ENCODE results near the gene RANBP10.
A peak's percentile ranks its signal among the peaks of the same experiment; 100 is the strongest.
"Not testable (repeated sequence)": the region's sequence is repeated elsewhere in the genome, so short reads cannot be mapped to it uniquely, and the experiment has no call there.

Gene RANBP10

DNA sequence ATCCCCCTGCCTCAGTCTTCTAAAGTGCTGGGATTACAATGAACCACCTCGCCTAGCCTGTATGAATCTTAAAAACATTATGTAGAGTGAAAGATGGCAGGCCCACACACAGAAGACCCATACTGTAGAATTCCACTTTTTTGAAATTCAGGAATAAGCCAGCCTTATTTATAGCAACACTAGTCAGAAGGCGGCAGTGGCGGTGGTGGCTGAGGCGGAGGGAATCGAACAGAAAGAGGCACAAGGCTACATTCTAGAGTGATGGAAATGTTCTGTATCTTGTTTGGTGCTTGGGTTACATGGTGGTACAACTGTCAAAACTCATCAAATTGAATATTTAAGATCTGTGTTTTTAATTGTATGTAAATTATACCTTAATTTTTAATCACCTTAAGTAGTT is 98.6 kb downstream of the RANBP10 start:
- DNase-seq = no peak

DNA sequence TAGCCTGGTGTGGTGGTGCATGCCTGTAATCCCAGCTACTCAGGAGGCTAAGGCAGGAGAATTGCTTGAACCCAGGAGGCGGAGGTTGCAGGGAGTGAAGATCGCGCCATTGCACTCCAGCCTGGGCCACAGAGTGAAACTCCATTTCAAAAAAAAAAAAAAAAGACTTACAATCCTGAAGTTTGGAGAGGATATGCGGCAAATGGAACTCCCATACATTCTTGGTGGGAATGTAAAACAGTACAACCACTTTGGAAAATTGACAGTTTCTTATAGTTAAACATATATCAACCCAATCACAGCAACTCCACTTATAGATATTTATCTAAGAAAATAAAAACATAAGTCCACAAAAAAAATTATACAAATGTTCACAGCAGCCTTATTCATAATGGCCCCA is 99.2 kb downstream of the RANBP10 start:
- no peak for DNase-seq

DNA sequence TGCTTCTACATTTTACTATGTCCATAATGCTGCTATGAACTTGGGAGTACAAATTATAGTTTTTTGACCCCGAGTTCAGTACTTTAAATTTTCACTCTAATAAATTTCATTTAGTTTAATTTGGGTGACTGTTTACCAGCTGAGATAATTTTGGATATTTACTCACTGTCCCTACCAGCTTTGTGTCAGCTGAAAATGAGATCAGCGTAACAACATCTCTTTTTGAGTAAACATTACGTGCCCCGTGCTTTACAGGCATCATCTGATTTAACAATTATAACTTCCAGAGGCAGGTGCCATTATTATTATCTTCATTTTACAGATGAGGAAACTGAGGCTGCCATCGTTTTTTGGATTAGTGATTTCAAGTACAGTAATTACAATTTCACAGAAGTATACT is 102.2 kb downstream of the RANBP10 start:
- DNase-seq = no peak

DNA sequence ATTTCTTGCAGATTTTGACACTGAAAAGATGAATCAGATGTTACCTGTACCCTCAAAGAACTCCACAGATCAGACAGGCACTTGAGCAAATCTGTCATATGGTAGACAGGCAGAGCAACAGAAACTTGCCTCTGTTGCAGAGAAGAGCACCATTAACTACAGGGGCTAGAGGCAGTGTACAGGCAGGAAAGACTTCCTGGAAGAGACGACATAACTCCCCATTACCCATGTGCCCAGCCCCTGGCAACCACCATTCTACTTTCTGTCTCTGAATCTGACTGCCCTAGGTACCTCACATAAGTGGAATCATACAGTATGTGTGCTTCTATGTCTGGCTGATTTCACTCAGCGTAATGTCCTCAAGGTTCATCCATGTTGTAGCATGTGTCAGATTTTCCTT is 102.7 kb downstream of the RANBP10 start:
- no peak for DNase-seq

DNA sequence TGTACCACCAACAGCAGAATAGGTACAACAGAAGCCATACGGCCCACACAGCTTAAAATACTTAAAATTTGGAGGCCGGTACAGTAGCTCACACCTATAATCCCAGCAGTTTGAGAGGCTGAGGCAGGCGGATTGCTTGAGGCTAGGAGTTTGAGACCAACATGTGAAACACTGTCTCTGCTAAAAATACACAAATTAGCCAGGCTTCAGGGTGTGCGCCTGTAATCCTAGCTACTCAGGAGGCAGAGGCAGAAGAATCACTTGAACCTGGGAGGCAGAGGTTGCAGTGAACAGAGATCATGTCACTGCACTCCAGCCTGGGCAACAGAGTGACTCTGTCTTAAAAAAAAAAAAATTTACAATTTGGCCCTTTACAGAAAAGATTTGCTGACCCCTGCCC is 104.2 kb downstream of the RANBP10 start:
- DNase-seq = no peak

DNA sequence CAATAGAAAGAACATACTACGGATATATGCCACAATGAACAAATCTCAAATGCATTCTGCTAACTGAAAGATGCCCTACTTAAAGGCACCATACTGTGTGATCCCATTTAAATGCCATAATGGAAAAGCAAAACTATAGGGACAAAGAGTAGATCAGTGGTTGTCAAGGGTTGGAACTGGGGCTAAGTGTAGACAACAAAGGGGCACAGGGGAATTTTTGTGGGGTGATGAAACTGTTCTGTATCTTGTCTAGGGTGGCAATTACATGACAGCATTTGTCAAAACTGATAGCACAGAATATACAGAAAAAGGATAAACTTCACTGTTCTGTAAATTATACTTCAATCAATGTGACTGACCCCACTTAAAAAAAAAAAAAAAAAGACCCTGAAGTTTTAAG is 104.9 kb downstream of the RANBP10 start:
- no peak for DNase-seq

DNA sequence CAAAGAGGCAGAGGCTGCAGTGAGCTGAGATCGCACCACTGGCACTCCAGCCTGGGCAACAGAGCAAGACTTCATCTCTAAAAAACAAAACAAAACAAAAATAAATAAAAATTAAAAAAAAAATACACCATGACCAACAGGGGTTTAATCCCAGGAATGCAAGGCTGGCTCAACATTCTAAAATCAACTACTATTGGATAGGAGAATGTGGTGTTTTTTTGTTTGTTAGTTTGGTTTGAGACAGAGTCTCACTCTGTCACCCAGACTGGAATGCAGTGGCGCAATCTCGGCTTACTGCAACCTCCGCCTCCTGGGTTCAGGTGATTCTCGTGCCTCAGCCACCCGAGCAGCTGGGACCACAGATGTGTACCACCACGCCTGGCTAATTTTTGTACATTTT is 107.1 kb downstream of the RANBP10 start:
- DNase-seq = no peak

DNA sequence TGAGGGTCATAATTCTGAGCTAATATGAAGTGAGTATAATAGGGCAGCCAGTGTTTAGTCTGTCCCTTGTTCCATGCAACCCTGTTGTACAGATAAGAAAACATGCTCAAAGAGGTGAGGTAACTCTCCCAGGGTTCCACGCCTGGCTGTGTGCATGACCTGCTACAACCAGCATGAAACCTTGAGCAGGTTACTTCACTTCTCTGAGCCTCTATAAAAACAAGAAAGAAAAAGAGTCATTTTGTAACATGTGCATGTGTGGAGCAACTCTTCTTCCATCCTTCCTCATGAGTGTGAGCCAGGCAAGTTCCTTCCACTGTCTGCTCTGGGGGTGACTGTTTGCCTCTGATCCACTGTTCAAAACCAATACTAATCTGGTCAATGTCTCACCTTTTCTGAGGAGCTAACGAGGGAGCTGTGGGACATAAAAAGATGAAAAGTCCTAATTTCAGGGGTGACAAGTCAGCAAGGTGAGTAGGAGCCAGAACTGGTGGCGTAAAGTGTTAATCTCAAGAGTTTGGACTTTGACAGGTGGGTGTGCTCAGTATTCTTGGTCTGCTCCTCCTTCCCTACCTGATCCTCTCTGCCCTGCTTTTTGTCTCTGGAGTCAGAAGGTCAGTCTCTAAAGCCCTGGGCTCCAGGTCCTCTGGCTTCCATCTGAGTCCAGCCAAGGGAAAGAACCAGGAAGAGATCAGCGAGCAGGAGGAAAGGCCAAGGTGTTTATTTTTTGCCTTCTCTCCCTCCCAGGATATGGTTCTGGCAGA is 108.8 kb downstream of the RANBP10 start:
- DNase-seq = no peak

DNA sequence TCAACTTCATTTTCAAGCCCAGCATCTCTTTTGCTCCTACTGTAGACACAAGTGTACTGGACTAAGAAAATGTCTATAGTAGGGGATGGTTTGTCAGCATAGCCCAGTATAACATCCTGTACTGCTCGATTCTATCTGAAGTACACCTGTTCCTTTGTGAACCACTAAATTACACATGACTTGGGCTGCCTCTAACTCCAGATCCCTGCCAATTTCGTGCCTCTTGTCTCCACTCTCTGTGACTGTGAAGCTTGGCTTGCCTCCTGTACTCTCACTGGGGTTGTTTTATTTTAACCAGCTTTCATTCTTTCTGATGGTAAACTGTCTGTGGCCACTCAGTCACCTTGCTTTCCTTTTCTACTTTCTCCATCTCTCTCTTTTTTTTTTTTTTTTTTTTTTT is 111.7 kb downstream of the RANBP10 start:
- DNase-seq = no peak

DNA sequence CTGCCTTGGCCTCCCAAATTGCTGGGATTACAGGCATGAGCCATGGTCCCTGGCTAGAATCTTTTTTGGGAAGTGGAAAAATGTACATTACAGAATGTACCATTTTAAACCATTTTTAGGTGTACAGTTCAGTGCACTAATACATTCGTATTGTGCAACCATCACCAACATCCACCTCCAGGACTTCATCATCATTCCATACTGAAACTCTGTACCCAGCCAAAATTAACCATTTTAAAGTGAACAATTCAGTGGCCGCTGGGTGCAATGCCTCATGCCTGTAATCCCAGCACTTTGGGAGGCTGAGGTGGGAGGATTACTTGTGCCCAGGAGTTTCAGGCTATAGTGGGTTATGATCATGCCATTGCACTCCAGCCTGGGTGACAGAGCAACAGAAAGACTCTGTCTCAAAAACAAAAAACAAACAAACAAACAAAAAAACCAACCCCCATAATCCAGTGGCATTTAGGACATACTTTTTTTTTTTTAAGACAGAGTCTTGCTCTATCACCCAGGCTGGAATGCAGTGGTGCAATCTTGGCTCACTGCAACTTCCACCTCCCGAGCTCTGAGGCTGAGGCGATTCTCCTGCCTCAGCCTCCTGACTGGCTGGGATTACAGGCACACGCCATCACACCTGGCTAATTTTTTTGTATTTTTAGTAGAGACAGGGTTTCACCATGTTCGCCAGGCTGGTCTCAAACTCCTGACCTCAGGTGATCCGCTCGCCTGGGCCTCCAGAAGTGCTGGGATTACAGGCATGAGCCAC is 112.7 kb downstream of the RANBP10 start:
- DNase-seq = not testable (repeated sequence)

DNA sequence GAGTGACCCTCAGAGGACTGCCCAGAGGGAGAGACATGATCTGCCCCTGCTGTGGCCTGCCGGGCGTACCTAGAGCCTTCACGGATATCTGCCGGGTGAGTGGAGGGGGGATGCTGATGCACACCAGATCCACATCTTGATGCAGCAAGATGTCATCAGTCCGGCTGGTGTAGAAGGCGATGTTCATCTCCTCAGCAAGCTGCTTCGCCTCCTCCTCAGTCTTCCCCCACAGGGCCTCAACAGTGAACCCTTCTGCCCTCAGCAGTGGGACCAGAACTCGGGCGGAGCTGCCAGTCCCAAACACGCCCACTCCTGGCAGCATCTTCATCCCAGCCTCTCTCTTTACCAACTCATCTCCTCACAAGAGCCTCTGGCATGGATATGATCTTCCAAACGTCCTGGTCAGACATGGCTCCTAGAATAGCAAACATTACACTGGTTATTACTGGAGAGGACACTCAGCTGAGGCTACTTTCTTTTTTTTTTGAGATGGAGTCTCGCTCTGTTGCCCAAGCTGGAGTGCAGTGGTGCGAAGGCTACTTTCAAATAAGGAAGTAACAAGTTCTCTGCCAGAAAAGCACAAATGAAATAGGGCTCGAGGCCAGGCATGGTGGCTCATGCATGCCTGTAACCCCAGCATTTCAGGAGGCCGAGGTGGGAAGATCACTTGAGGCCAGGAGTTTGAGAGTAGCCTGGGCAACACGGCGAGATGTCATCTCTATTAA is 120.8 kb downstream of the RANBP10 start:
- no peak for DNase-seq

DNA sequence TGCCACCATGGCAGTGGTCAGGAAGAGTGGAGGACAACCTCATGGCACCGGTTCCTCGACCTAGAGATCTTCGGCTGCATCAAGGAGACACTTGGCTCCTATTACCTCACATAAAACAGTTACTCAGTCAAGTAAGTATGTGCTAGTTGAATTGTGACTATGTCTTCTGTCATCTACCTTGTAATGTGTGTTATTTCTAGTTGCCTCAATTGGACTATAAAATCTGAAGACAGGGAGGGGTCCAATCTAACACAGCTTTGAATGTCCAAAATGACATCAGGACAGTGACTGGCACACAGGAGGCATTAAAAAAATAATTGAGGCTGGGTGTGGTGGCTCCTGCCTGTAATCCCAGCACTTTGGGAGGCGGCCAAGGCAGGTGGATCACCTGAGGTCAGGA is 122.6 kb downstream of the RANBP10 start:
- no peak for DNase-seq

DNA sequence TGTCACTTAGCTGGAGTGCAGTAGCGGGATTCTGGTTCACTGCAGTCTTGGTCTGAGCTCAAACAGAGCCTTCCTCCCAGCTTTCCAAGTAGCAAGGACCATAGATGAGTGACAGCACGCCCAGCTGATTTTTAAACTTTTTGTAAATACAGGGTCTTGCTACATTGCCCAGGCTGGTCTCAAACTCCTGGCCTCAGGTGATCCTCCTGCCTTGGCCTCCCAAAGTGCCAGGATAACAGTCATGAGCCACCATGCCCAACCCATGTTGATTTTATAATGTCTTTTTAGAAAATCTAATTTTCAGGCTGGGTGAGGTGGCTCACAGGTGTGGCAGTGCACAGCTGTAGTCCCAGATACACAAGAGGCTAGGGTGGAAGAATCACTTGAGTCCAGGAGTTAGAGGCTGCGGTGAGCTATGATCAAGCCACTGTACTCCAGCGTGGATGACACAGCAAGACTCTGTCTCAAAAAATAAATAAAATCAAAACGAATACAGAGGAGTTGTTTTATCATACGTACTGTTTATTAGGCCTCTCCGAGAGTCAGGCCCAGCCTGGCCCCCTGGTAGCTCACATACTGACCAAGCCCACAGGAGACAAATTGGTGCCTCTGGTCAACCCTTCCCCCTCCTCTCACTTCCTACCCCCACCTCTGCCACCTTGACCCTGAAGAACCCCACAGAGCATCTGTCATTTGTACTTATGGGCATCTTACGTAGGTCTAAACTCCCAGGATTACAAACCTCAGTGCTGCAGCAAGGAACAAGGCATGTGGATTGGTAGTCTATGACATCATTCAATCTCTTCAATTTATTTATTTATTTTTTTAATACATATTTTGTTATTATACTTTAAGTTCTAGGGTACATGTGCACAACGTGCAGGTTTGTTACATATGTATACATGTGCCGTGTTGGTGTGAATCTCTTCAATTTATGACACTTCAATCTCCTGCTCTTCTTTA is 126.1 kb downstream of the RANBP10 start:
- no peak for DNase-seq

DNA sequence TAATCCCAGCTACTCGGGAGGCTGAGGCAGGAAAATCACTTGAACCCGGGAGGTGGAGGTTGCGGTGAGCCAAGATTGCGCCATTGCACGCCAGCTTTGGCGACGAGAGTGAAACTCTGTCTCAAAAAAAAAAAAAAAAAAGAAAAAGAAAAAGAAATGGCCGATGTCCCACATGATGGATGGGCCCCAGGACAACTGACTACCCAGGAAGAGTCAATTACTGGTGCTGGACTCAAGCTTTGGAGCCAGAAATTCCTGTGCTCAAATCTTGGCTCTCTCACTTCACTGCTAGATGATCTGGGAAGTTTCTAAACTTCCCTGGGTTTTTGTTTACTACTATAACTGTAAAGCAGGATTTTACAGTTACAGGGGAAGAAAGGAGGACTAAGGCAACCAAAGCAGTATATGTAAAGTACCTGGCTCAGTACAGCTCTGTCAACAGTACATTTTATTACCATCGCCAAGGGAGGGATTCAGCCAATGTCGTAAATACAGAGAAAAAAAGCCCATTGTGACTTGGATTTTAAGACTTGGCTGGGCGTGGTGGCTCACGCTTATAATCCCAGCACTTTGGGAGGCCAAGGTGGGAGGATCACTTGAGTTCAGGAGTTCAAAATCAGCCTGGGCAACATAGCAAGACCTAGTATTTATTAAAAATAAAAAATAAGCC is 127.9 kb downstream of the RANBP10 start:
- DNase-seq = no peak

DNA sequence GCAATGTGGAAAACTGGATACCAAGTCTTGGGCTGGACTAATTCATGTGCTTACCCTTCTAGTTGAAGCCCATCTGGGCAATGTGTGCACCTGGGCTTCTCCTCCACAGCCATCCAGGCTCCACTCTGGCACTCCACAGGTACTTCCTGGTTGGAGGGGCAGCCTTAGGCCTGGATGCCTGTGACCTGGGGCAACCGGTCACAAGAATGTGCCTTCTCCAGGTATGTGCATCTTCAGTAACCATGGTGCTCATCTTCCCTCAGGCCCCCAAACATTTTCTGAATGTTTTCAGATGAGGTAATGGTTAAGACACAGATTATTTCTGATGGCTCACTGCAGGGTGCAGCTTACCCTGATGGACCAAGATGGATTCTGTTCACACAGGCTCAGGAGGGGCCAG is 128.6 kb downstream of the RANBP10 start:
- DNase-seq = no peak

DNA sequence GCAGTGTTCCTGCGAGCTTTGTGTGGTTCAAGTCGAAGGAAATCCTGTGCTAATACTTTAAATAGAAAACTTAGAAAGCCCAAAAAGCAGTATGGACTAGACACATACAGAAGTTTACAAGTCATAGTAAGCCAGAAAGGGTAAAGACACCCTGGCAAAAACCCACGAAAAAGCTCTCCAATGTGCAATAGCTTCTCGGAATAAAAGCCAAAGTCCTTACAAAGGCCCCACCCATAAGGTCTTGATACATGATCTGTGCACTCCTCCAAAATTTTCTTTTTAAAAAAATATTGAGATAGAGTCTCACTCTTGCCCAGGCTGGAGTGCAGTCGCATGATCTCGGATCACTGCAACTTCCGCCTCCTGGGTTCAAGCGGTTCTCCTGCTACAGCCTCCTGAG is 129.4 kb downstream of the RANBP10 start:
- DNase-seq = no peak

DNA sequence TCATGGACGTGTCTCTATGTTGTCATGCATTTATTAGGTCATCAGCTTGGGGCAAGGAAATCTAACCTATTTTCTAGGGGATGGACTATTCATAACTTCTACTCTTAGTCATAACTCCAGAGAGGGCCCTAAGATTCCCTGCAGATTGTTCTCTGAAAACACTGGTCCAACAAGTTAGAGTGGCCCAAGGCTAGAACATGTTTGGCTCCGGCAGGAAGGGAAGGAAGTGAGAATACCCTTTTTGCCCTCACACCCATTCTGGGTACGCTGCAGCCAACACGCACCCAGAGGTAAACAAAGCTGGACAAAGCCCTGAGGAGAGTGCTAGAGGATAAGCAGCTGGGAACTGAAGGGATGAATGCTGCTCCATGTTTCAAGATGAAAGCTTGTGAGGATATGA is 129.8 kb downstream of the RANBP10 start:
- no peak for DNase-seq

DNA sequence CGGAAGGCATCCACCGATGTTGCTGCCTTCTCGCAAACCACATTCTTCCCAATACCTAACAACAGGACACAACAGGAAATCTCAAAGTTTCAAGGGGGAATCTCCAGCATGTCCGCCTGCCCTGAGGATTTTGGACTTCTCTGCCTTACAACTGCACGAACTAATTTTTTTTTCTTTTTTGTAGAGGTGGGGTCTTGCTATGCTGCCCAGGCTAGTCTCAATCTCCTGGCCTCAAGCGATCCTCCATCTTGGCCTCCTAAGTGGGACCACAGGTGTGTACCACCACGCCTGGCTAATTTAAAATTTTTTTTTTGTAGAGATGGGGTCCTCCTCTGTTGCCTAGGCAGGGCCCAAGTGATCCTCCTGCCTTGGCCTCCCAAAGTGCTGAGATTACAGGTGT is 130.4 kb downstream of the RANBP10 start:
- no peak for DNase-seq

DNA sequence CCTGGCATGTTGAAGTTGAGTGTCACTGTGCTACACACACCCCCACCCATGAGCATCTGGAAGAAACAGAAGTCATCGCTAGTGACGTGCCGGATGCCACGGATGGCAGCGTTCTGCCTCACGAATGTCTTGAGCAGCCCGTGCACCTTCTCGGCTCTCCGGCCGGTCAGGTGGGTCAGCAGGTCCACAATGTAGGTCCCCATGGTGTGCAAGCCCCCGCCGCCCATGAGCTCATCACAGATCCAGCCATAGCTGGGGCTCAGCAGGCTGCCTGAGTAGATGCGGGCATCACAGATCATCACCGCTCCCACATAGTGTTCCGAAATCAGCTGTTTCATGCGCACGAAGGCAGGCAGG is 130.8 kb downstream of the RANBP10 start:
- no peak for DNase-seq

DNA sequence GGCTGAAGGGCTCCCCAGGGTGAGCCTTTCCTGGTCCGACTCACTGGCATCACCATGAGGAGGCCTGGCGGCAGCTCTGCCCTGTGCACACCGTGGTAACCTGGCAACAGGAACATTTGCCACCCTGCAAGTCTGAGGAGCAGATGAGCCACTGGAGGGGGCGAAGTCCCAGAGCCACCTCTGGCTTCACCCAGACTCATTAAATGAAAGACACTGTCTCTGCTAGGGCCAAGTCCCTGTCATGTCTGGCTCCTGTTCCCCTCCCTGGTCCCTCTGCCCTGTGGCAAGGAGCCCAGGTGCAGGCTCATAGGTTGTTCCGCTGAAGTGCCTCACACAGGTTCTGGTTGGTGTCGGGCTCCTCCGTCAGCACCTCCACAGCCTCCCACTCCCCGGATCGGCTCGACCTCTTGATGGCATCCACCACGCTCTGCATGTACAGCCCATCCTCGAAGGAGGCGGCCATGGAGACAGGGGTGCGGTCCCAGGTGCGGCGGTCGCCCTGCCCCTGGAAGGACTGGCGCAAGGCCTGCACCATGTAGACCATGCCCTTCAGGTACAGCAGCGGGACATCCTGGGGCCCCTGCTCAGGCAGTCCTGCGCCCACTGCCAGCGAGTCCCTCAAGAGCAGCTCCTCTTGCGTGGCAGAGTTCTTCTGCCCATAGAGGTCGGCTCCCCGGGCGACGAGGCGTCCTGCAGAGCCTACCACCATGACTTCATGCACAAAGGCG is 131.3 kb downstream of the RANBP10 start:
- peak; percentile 28 for DNase-seq

Data from DMS53 (cell line).